Uterus (tissue), 2 donors: ENCODE results near the gene CHMP5.

Experiments
- POLR2A ChIP-seq, 2 donors: fragments of 450-650 bp; IDR thresholded peaks; one replicate each; pipeline ENCODE4 v1.6.1; 2016; ENCODE audit warnings: antibody characterized with exemption in 2 of 2, mild to moderate bottlenecking in 1 of 2, moderate library complexity in 1 of 2
- TF ChIP-seq, protein P1 (sequence below), 4 experiments: fragments of 200-600 bp in 2 of 4; fragments of 450-650 bp in 2 of 4; sonication (generic) in 2 of 4; IDR thresholded peaks; one replicate each; pipeline ENCODE4 v1.5.1; 2016 to 2019; ENCODE audit warnings: antibody characterized with exemption in 4 of 4, mild to moderate bottlenecking in 2 of 4, moderate library complexity in 1 of 4

DNA sequence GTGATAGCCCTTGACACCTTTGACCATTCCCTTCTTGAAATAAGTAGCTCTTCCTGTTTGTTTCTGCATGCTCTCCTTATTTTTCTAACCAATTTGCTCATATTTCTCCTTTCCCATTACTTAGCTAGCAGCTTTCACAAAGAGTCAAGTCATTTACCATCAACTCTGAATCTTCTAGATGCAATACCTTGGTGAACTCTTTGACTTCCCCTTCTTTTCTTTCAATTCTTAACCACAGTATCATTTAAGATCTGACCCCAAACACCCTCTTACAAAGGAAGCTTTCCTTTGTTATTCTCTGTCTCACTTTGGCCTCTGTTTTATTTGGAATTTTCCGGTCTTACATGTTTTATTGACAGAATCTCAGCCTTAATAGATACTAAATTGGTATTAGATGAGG lies 39.5 kb downstream of the CHMP5 start:
- TF ChIP-seq, protein P1, sequence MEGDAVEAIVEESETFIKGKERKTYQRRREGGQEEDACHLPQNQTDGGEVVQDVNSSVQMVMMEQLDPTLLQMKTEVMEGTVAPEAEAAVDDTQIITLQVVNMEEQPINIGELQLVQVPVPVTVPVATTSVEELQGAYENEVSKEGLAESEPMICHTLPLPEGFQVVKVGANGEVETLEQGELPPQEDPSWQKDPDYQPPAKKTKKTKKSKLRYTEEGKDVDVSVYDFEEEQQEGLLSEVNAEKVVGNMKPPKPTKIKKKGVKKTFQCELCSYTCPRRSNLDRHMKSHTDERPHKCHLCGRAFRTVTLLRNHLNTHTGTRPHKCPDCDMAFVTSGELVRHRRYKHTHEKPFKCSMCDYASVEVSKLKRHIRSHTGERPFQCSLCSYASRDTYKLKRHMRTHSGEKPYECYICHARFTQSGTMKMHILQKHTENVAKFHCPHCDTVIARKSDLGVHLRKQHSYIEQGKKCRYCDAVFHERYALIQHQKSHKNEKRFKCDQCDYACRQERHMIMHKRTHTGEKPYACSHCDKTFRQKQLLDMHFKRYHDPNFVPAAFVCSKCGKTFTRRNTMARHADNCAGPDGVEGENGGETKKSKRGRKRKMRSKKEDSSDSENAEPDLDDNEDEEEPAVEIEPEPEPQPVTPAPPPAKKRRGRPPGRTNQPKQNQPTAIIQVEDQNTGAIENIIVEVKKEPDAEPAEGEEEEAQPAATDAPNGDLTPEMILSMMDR (IDR thresholded peaks at IDR 0.05) = no peak
- TF ChIP-seq POLR2A (IDR thresholded peaks at IDR 0.05) = no peak
